ENCODE measurements around the gene HIVEP3. TPM values are rescaled to one million over a fixed set of nuclear protein-coding genes. Genes with fewer than 3 reads are reported as not detected.

Gene HIVEP3
- total RNA-seq, 1 donor from 2014 or later: 11.0 TPM

- ATAC-seq (no peak), DNase-seq (ENCODE audit: low spot score) (no peak)
- intact Hi-C loops (cut with DNase I): no loop called here
Observed at GRCh38 chr1:41900603-41901444, 17.9 kb downstream of the HIVEP3 start.

- intact Hi-C loops (cut with DNase I): no loop called here
- ATAC-seq (peak; percentile 24), DNase-seq (ENCODE audit: low spot score) (no peak)
Observed at GRCh38 chr1:41898191-41898713, 20.5 kb downstream of the HIVEP3 start.

GRCh38 chr1:41895552-41895951 lies 23.2 kb downstream of the HIVEP3 start:
- DNase-seq (ENCODE audit: low spot score) (no peak), ATAC-seq (no peak)
- intact Hi-C loops (cut with DNase I): no loop called here

- ATAC-seq: no peak
- intact Hi-C loops (cut with DNase I): no loop called here
Observed at GRCh38 chr1:41894808-41895483, 23.8 kb downstream of the HIVEP3 start.

GRCh38 chr1:41894101-41894807 lies 24.5 kb downstream of the HIVEP3 start:
- ATAC-seq (no peak), DNase-seq (ENCODE audit: low spot score) (no peak)
- intact Hi-C loops (cut with DNase I): no loop called here

More at GRCh38 chr1:41894808-41895483, 23.8 kb downstream of the HIVEP3 start:
- DNase-seq (ENCODE audit: low spot score): no peak

GRCh38 chr1:41892301-41892781 lies 26.4 kb downstream of the HIVEP3 start:
- no peak for ATAC-seq
- DNase-seq (ENCODE audit: low spot score): no peak
- intact Hi-C loops (cut with DNase I): no loop called here

- intact Hi-C loops (cut with DNase I): no loop called here
- ATAC-seq (peak; percentile 78), DNase-seq (ENCODE audit: low spot score) (no peak)
Observed at GRCh38 chr1:41891199-41891896, 27.4 kb downstream of the HIVEP3 start.

GRCh38 chr1:41890825-41891198 lies 27.9 kb downstream of the HIVEP3 start:
- DNase-seq (ENCODE audit: low spot score) (no peak), ATAC-seq (peak; percentile 71)
- intact Hi-C loops (cut with DNase I): no loop called here

GRCh38 chr1:41889506-41890414 lies 29.0 kb downstream of the HIVEP3 start:
- ATAC-seq (no peak), DNase-seq (ENCODE audit: low spot score) (no peak)

GRCh38 chr1:41888756-41889155 lies 30.0 kb downstream of the HIVEP3 start:
- ATAC-seq (no peak), DNase-seq (ENCODE audit: low spot score) (no peak)
- intact Hi-C loops (cut with DNase I): no loop called here

More at GRCh38 chr1:41889506-41890414, 29.0 kb downstream of the HIVEP3 start:
- intact Hi-C loops (cut with DNase I): no loop called here

GRCh38 chr1:41887365-41887764 lies 31.4 kb downstream of the HIVEP3 start:
- intact Hi-C loops (cut with DNase I): no loop called here
- ATAC-seq: no peak
- no peak for DNase-seq (ENCODE audit: low spot score)

- ATAC-seq (no peak), DNase-seq (ENCODE audit: low spot score) (no peak)
- intact Hi-C loops (cut with DNase I): no loop called here
Observed at GRCh38 chr1:41884256-41885230, 34.2 kb downstream of the HIVEP3 start.

- intact Hi-C loops (cut with DNase I): no loop called here
- DNase-seq (ENCODE audit: low spot score) (no peak), ATAC-seq (no peak)
Observed at GRCh38 chr1:41883507-41883906, 35.2 kb downstream of the HIVEP3 start.

- no peak for DNase-seq (ENCODE audit: low spot score)
- no peak for ATAC-seq
- intact Hi-C loops (cut with DNase I): no loop called here
Observed at GRCh38 chr1:41882486-41882885, 36.2 kb downstream of the HIVEP3 start.

GRCh38 chr1:41882068-41882477 lies 36.6 kb downstream of the HIVEP3 start:
- intact Hi-C loops (cut with DNase I): no loop called here
- no peak for ATAC-seq
- DNase-seq (ENCODE audit: low spot score): no peak

- DNase-seq (ENCODE audit: low spot score) (no peak), ATAC-seq (no peak)
- intact Hi-C loops (cut with DNase I): no loop called here
Observed at GRCh38 chr1:41880950-41881885, 37.5 kb downstream of the HIVEP3 start.

Data from sciatic nerve (tissue), 2 donors.